ENCODE measurements around the gene EFHD1.

The EFHD1 gene

GRCh38 chr2:232598293-232598692, 35.1 kb upstream of the EFHD1 start:
- H3K27me3 ChIP-seq, result no peaks in the 10 kb centered on the region
- no peaks in the 10 kb centered on the region for H3K9me3 ChIP-seq
- no peak overlapping the region for H3K4me3 ChIP-seq
- H3K9ac ChIP-seq, result no peak overlapping the region
- H4K20me1 ChIP-seq, result no peaks in the 10 kb centered on the region
- no peak for TF ChIP-seq Cebpa-rat (IDR thresholded peaks at IDR 0.05)
- H3K4me2 ChIP-seq, result no peak overlapping the region
- no peak overlapping the region for H3K27ac ChIP-seq
- H3K36me3 ChIP-seq, result no peaks in the 10 kb centered on the region
- H3K4me1 ChIP-seq, result no peaks in the 10 kb centered on the region

- Histone ChIP-seq H3K36me3 (no peaks in the 10 kb centered on the region), H3K27ac (no peak overlapping the region), H3K9ac (no peak overlapping the region), H3K27me3 (no peaks in the 10 kb centered on the region), H3K4me3 (no peak overlapping the region), H4K20me1 (no peaks in the 10 kb centered on the region), H3K4me1 (peaks cover 12% of the 10 kb centered on the region; the same call in 1 of the 2 replicates), H3K4me2 (no peak overlapping the region), H3K9me3 (no peaks in the 10 kb centered on the region)
- no peak for TF ChIP-seq Cebpa-rat (IDR thresholded peaks at IDR 0.05)
These were observed 33.2 kb upstream of the EFHD1 start for GRCh38 chr2:232600053-232600773.

GRCh38 chr2:232603283-232603682, 30.1 kb upstream of the EFHD1 start:
- Histone ChIP-seq H3K4me3 (no peak overlapping the region), H3K4me2 (no peak overlapping the region), H3K9me3 (no peaks in the 10 kb centered on the region), H3K4me1 (peaks cover 16% of the 10 kb centered on the region; the same call in 1 of the 2 replicates), H3K9ac (no peak overlapping the region), H3K27me3 (no peaks in the 10 kb centered on the region), H3K27ac (no peak overlapping the region), H3K36me3 (no peaks in the 10 kb centered on the region), H4K20me1 (no peaks in the 10 kb centered on the region)
- no peak for TF ChIP-seq Cebpa-rat (IDR thresholded peaks at IDR 0.05)

GRCh38 chr2:232604535-232604934, 28.9 kb upstream of the EFHD1 start:
- H4K20me1 ChIP-seq, result no peaks in the 10 kb centered on the region
- no peaks in the 10 kb centered on the region for H3K27me3 ChIP-seq
- H3K4me3 ChIP-seq, result no peak overlapping the region
- H3K36me3 ChIP-seq, result no peaks in the 10 kb centered on the region
- no peaks in the 10 kb centered on the region for H3K9me3 ChIP-seq
- H3K4me1 ChIP-seq, result peaks cover 16% of the 10 kb centered on the region; the same call in 1 of the 2 replicates
- no peak overlapping the region for H3K27ac ChIP-seq
- no peak for TF ChIP-seq Cebpa-rat (IDR thresholded peaks at IDR 0.05)
- H3K9ac ChIP-seq, result no peak overlapping the region
- H3K4me2 ChIP-seq, result no peak overlapping the region

GRCh38 chr2:232607011-232607410, 26.4 kb upstream of the EFHD1 start:
- H3K4me1 ChIP-seq, result peaks cover 16% of the 10 kb centered on the region; the same call in 1 of the 2 replicates
- H3K9ac ChIP-seq, result no peak overlapping the region
- no peak overlapping the region for H3K4me3 ChIP-seq
- no peaks in the 10 kb centered on the region for H3K27me3 ChIP-seq
- H3K36me3 ChIP-seq, result no peaks in the 10 kb centered on the region
- no peak for TF ChIP-seq Cebpa-rat (IDR thresholded peaks at IDR 0.05)
- H4K20me1 ChIP-seq, result no peaks in the 10 kb centered on the region
- no peaks in the 10 kb centered on the region for H3K9me3 ChIP-seq
- no peak overlapping the region for H3K27ac ChIP-seq
- H3K4me2 ChIP-seq, result no peak overlapping the region

GRCh38 chr2:232609607-232610006, 23.8 kb upstream of the EFHD1 start:
- no peaks in the 10 kb centered on the region for H4K20me1 ChIP-seq
- no peak for TF ChIP-seq Cebpa-rat (IDR thresholded peaks at IDR 0.05)
- H3K9me3 ChIP-seq, result no peaks in the 10 kb centered on the region
- H3K4me1 ChIP-seq, result 0 out of 2 replicates have a peak, but pooled peaks cover 4% of the 10 kb centered on the region
- H3K27me3 ChIP-seq, result no peaks in the 10 kb centered on the region
- no peak overlapping the region for H3K27ac ChIP-seq
- no peak overlapping the region for H3K4me3 ChIP-seq
- no peaks in the 10 kb centered on the region for H3K36me3 ChIP-seq
- H3K9ac ChIP-seq, result no peak overlapping the region
- H3K4me2 ChIP-seq, result no peak overlapping the region

GRCh38 chr2:232610081-232610480, 23.3 kb upstream of the EFHD1 start:
- H3K27me3 ChIP-seq, result no peaks in the 10 kb centered on the region
- H3K27ac ChIP-seq, result no peak overlapping the region
- no peak for TF ChIP-seq Cebpa-rat (IDR thresholded peaks at IDR 0.05)
- H3K36me3 ChIP-seq, result no peaks in the 10 kb centered on the region
- no peak overlapping the region for H3K4me2 ChIP-seq
- no peaks in the 10 kb centered on the region for H3K9me3 ChIP-seq
- no peak overlapping the region for H3K9ac ChIP-seq
- H4K20me1 ChIP-seq, result no peaks in the 10 kb centered on the region
- no peak overlapping the region for H3K4me3 ChIP-seq
- H3K4me1 ChIP-seq, result 0 out of 2 replicates have a peak, but pooled peaks cover 4% of the 10 kb centered on the region

GRCh38 chr2:232611061-232611460, 22.3 kb upstream of the EFHD1 start:
- Histone ChIP-seq H3K4me2 (no peak overlapping the region), H3K36me3 (no peaks in the 10 kb centered on the region), H3K9me3 (no peaks in the 10 kb centered on the region), H3K9ac (no peak overlapping the region), H3K27me3 (no peaks in the 10 kb centered on the region), H3K4me1 (no peaks in the 10 kb centered on the region), H3K4me3 (no peak overlapping the region), H4K20me1 (no peaks in the 10 kb centered on the region), H3K27ac (no peak overlapping the region)
- TF ChIP-seq Cebpa-rat (IDR thresholded peaks at IDR 0.05), result no peak

GRCh38 chr2:232611559-232612218, 21.7 kb upstream of the EFHD1 start:
- H3K27ac ChIP-seq, result no peak overlapping the region

GRCh38 chr2:232613538-232614134, 19.8 kb upstream of the EFHD1 start:
- no peak overlapping the region for H3K27ac ChIP-seq
- no peaks in the 10 kb centered on the region for H3K27me3 ChIP-seq
- no peak overlapping the region for H3K4me3 ChIP-seq
- H3K9me3 ChIP-seq, result no peaks in the 10 kb centered on the region
- H3K4me2 ChIP-seq, result no peak overlapping the region
- H4K20me1 ChIP-seq, result no peaks in the 10 kb centered on the region
- no peak for TF ChIP-seq Cebpa-rat (IDR thresholded peaks at IDR 0.05)
- no peak overlapping the region for H3K9ac ChIP-seq
- H3K36me3 ChIP-seq, result no peaks in the 10 kb centered on the region
- H3K4me1 ChIP-seq, result no peaks in the 10 kb centered on the region

More at GRCh38 chr2:232611559-232612218, 21.7 kb upstream of the EFHD1 start:
- H3K4me3 ChIP-seq, result no peak overlapping the region
- H3K4me2 ChIP-seq, result no peak overlapping the region
- no peaks in the 10 kb centered on the region for H3K36me3 ChIP-seq
- no peaks in the 10 kb centered on the region for H4K20me1 ChIP-seq
- no peak overlapping the region for H3K9ac ChIP-seq
- no peak for TF ChIP-seq Cebpa-rat (IDR thresholded peaks at IDR 0.05)
- no peaks in the 10 kb centered on the region for H3K4me1 ChIP-seq
- H3K9me3 ChIP-seq, result no peaks in the 10 kb centered on the region
- H3K27me3 ChIP-seq, result no peaks in the 10 kb centered on the region

All from BLaER1 (cell line).